HG03354 (cell line): ENCODE results near the gene PNPLA5.
"Not testable (repeated sequence)": the region's sequence is repeated elsewhere in the genome, so short reads cannot be mapped to it uniquely, and the experiment has no call there.

Experiments
- ATAC-seq: cut with Tn5 transposase; IDR thresholded peaks from one replicate; pipeline ENCODE4 v1.9.1; 2021; ENCODE audit warnings: mild to moderate bottlenecking; ENCODE audit not compliant: unreplicated experiment, poor library complexity, severe bottlenecking

PNPLA5 gene

DNA sequence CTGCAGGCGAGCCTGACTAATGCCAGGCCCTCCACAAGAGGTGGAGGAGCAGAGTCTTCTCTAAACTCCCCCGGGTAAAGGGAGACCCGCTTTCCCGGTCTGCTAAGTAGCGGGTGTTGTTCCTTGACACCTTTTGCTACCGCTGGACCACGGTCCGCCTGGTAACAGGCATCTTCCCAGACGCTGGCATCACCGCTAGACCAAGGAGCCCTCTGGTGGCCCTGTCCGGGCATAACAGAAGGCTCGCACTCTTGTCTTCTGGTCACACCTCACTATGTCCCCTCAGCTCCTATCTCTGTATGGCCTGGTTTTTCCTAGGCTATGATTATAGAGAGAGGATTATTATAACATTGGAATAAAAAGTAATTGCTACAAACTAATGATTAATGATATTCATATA lies 12.6 kb upstream of the PNPLA5 start:
- not testable (repeated sequence) for ATAC-seq

DNA sequence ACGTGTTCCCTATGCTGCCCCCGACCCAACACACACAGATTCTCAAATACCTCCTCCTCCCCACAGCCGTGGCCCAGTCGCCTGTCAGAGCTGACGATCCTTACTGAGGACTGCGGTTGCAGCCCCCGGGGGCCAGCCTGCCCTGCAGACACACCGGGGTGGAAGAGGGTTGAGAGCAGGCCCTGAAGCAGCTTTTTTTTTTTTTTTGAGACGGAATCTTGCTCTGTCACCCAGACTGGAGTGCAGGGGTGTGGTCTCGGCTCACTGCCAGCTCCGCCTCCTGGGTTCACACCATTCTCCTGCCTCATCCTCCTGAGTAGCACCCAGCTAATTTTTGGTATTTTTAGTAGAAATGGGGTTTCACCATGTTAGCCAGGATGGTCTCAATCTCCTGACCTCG lies 11.2 kb upstream of the PNPLA5 start:
- not testable (repeated sequence) for ATAC-seq

DNA sequence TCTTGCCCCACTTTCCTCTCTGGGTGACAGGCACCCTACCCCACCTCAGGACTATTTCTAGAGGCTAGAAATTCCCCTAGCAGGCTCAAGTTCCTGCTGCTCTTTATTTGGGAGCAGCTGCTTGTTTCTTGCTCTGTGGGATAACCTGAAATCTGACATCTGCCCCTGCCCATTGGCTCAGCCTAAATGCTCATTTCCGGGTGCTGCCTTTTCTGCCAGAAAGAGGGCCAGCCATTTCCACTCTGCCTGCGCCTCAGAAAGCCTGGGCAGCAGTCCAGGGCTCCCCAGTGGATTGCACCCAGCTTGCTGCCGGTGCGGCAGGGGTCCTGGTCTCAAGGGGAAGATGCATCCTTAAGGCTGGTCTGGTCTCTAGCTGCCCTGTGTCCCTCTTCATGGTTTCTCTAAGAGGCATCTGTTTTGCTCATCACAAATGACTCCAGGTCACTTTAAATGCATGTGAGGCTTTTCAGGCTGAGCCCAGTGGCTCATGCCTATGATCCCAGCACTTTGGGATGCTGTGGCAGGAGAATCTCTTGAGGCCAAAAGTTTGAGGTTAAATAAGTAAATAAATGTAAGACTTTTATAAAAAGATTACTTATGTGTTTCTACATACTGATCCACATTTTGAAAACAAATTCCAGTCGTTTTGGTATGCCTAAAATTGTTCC lies 10.3 kb upstream of the PNPLA5 start:
- ATAC-seq, result no peak

DNA sequence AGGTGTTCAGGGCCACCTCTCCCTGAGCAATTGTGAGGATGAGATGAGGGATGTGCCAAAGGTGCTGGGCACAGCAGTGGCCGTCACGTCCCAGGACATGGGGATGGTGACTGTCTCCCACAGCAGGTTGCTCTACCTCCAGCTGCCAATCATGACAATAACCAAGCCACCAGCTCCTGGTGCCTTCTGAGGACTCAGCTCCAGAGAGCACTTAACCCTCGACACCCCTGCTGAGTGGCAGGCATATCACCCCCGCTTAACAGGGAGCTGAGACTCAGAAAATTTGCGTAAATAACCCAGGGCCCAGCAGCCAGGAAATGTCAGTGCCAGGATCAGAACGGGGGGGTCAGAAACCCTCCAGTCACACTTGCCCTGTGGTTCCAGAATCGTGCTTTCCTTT lies 8.4 kb upstream of the PNPLA5 start:
- ATAC-seq, result no peak

DNA sequence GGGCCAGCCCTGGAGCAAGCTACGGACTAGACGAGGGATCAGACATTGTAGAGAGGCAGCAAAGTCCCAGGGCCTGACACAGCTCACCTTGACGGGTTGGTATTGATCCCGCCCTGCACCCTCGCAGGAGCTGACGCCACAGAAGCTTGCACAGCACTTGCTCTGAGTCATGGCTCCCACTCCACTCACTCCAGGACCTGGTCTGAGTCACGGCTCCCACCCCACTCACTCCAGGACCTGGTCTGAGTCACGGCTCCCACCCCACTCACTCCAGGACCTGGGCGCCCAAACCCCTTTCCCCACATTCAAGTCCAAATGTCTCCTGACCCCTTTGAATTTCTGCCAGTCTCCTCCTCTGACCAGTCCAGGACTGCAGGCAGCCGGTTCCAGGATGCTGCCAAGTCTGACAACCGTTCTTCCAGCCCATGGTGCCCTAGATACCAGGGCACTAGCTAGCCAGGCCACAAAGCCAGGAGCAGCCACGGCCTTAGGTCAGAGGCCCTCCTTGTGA lies 6.0 kb upstream of the PNPLA5 start:
- ATAC-seq, result no peak

DNA sequence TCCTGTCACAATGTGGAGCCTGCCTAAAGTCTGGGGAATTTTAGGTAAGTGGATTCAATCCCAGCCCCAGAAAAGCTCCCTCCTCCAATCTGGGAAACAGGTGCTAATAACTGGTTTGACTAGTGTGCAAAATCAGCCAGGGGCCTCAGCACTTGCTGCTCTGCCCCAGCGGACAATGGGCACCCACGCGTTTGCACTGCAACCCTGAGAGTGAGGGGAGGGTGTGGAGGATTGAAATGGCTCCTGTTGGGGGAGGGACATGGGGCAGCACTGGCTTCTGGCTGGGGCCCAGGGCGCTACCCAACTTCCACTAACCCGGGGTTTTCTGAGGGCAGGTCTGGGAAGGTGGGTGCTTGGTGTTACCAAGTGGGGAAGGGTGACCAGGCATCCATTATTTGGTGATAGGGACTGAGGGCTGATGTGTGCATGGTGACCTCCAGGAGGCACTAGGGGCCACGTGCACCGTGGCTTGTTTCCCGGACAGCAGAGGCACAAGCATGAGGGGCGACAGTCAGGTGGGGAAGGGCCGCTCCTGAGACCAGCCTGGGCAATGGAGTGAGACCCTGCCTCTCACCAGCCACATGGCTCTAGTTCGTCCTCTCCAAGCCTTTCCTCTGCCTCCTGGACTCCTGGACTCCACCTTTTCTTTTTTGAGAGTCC lies 4.3 kb upstream of the PNPLA5 start:
- no peak for ATAC-seq

DNA sequence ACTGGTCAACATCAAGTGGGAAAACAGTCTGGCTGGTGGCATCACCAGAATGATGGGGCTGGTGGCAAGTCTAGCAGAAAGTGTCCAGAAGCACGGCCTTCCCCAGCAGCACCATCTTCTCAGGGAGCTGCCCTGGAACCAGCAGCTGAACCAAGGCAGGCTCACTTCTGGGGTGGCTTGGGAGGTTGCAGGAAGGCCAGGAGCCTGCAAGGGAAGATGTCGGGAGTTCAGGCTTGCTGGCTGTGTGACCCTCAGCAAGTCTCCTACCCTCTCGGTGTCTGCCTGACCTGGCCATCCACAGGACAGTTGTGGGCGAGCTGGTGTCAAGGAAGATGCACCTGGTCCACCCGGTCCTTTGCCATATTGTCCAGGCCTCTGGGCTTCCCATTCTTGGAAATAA lies 2.3 kb upstream of the PNPLA5 start:
- no peak for ATAC-seq

DNA sequence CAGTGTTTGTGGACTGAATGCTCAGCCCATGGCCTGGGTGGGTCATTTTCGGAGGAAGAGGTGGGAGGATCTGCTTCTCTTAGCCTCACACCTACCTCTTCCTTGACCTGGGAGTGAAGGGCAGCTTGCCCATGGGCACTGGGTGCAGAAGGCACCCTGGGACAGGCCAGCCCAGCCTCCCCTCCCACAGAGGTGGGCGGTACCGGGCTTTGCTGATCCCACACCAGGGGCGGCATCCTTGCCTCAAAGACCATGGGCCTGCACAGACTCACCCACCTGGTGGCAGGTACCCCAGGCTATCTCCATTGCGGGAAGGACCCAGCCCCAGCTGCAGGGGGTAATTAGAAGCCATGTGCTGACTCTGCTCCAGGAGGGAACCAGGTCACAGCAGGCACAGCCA lies 1.5 kb upstream of the PNPLA5 start:
- ATAC-seq, result no peak

DNA sequence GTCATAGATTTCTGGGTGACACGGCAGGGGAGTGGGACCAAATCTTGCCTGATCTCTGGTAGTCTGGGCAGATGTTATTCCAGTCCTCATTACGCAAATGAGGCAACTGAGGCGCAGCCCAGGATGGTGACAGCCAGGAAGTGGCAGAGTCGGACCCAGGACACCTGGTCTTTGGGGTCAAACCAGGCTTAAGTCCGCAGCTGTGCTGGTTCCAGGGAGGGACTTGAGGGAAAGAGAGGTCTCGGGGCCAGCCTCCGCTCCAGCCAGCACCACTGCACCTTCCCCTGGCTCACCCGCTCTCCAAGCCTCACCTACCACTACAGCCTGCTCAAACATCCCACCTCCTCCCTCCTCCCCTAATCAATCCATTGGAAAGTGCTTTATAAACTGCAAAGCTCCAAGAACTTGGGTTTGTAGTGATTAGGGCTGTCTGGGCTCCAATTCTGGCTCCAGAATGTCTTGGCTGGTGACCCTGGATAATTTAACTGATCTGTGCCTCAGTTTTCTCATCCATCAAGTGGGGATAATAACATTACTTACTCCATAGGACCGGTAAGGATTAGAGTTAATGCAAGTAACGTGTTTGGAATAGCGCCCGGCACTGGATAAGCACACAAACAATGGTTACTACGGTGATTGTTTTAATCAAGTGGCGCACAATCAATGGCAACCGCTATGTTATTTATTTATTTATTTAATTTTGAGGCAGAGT lies 526 bp upstream of the PNPLA5 start:
- ATAC-seq, result no peak

DNA sequence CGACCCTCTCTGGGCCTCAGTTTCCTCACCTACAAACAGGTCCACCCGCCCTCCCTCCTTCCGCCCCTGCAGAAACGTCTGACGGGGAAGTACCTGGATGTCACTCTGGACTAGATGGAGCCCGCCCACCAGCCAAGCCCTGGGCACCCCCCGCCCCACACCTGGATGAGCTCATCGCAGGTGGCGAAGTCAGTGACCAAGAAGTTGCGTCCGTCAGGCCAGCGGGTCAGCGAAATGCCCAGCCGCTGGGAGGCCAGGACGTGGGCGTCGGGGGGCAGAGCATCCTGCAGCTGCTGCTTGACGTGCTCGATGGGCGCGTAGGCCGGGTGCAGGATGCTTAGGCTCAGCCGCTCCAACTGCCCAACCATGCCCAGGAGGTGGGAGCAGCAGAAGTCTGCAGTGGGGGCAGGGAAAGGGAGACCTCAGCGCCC lies 897 bp downstream of the PNPLA5 start:
- ATAC-seq, result no peak

DNA sequence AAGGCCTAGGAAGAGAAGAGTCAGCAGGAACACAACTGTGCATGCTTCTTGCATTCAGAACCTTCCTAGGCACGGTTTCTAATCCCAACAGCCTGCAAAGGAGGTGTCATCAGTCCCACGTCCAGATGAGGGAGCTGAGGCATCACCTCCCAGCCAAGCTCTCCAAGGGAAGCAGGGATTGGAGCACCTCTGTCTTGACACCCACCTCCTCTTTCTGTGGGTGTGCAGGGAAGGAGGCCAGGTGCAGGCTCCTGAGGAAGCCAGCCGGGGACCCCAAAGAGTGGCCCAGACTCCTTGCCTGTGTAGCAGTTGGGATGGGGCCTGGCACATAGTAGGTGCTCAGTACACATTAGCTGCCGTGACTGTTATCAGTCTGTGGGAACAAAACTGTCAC lies 2.0 kb downstream of the PNPLA5 start:
- no peak for ATAC-seq

DNA sequence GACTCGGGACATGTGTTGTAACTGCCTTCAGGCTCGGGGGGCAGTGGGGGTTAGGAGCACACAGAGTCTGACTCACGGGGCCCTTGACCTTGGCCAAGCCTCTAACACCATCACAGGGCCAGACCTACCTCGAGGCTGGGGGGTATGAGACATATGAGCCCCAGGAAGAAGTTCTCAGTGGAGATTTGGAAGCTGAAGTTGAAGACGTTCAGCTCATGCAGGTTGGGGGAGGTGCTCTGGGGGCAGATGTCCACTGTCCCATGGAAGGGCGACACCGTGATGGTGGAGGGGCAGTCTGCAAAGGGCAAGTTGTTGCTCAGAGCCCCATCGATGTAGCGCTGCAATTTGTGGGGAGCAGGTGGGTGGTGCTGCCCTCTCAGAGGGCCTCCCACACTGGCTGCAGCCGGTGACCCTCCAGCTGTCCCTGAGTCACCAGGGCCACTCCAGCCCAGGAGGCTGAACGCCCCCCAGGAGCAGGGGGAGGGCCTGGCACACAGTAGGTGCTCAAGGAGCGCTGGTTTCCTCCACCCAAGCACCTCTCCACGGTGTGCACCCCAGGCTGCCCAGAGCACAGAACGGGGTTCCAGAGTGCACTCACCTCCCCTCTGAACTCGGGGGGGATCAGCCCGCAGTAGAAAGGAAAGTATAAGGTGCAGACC lies 2.5 kb downstream of the PNPLA5 start:
- no peak for ATAC-seq

DNA sequence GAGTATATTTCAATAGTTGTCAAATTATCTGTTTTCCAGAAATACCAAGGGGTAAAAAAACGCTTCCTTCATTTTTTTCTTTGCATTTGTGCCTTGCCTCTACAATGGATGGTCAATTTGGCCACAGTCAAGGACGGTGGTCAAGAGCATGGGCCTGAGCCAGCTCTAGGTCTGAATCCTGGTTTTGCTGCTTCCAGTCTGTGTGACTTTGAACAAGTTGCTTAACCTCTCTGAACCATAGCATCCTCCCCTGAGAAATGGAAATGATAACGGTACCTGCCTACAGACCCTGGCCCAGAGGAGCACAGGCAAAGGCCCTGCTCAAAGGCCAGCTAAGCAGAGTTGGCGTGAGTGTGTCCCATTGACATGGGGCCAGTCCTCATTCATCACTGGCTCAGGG lies 3.1 kb downstream of the PNPLA5 start:
- no peak for ATAC-seq

DNA sequence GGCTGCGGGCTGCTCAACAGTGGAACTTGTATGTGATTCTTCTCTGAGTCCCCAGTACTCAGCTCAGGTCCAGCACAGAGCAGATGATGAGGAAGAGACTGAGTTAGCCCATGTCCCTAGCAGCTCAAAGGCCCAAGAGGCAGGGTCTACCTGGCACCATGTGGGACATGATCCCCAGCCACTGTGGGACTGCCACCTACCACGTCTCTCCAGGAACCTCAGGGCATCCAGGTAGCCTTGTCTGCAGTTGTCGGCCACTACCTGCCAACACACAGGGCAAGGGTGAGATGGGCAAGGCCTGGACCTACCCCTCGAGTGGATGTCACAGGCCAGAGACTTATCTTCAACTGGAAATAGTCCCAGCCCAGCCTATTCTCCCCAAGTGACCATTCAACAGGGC lies 4.4 kb downstream of the PNPLA5 start:
- no peak for ATAC-seq

DNA sequence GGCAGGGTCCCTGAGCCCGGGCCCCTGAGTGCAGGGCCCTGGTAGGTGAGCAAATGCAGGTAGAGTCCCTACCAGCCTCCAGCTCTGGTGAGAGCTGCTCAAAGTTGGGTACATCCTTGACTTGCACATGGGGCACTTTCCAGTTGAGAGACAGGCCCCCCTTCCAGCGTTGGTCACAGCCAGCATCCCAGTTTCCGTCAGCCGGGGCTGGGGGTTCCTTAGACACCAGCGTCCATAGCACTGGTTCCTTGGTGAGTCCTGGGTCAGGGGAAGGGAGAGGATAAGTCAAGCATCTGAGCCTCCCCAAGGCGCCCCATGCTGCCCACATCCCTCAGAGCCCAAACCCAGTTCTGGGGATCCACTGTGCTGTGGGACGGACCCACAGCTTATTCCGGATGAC lies 5.6 kb downstream of the PNPLA5 start:
- no peak for ATAC-seq

DNA sequence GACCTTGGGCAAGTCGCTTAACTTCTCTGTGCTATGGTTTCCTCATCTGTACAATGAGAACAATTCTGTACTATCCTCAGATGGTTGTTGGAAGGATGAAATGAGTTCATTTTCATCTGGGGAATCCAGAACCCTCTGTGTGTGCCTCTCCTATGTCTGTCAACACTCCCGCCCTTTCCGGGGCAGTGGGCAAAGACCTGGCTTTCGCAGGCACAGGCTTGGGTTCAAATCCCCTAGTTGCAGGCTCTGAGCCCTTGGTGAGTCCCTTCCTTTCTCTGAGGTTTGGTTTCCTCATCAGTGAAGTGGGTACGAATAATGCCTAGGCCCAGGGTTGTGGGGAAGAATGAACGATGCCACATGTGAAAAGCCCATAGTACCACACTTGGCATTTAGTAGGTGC lies 6.0 kb downstream of the PNPLA5 start:
- ATAC-seq, result no peak

DNA sequence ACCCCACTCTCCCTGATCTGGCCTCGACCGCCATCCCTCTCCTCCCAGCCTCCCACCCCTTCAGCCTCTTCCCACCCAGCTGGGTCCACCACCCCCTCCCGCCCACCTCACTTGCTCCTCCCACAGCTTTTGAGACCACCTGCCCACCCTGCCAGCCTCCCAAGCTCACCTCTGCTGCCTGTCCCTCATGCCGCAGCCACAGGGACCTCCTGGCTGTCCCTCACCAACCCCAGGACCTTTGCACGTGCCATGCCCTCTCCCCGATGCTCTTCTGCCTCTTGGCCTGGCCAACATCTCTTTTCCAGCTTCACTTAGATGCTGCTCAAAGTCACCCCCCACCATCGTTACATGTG lies 6.5 kb downstream of the PNPLA5 start:
- no peak for ATAC-seq

DNA sequence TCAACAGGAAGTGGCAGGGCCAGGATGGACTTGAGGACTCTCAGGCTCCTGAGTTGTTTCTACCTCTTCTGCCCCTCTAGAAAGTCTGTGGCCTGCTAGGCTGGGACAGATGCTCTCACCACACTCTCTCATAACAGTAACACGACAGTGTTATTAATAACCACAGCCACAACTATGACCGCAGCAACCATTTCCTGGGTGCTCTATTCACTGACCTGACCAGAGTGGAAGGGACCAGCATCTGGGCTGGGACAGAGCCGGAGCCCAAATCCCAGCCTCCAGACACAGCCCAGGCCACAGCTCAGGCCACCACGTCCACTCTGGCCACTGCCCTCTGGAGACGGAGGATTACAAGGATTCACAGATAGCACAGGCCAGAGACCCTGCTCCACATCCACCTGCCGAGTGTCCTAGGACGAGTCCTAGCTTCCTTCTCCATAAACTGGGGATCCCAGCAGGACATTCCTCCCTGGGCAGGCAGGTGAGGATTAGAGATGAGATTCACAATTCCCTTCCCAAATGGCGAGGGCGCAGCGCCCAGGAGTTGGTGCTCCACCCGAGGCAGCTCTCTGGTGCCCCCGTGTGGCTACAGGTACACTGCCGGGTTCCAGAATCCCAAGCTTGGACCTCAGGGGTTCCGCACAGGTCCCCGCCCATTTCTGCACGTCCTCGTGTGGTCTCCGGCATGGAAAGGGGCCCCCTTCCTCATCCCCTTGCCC lies 7.1 kb downstream of the PNPLA5 start:
- peak; percentile 89 for ATAC-seq

DNA sequence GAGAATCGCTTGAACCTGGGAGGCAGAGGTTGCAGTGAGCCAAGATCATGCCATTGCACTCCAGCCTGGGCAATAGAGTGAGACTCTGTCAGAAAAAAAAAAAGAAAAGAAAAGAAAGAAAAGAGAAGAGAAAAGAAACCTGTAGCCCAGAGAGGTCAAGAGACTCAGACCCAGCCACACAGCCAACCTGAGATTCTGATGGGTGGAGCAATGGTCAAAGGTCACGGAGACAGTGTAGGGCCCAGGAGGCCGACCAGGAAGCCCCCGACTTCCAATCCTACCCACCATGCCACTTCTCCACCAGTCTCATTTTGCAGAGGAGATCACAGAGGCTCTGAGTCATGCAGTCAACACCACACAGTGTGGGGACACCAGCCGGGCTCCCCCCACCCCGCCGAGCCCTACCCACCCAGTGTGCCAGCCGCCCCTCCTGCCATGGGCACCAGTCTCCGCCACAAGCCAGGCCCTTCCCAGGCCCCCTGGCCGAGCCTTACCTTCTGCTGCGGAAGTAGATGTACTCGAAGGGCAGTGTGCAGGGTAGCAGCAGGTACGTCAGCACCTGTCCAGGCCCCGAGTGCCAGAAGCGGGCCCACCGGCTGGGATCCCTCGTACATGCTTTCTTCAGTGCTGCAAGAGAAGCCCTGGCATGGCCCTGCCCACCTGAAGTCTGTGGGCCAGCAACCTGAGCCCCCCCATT lies 7.9 kb downstream of the PNPLA5 start:
- ATAC-seq, result no peak
